Measurements from ENCODE around the gene KIF27.
"Not testable (repeated sequence)": the region's sequence is repeated elsewhere in the genome, so short reads cannot be mapped to it uniquely, and the experiment has no call there.

Gene KIF27

GRCh38 chr9:83956086-83956435 is 34.8 kb upstream of the KIF27 start:
- no peaks in the 10 kb centered on the region for H3K9me3 Mint-ChIP-seq
- no peak for TF ChIP-seq CTCF (IDR thresholded peaks at IDR 0.05; ENCODE audit: unreplicated experiment in 3 of 3)
- H3K27me3 Mint-ChIP-seq (ENCODE audit: low read depth), result peaks cover 3% of the 10 kb centered on the region
- H3K36me3 Mint-ChIP-seq (ENCODE audit: low read depth), result peaks cover 4% of the 10 kb centered on the region
- H3K4me1 Mint-ChIP-seq, result peaks cover 12% of the 10 kb centered on the region
- H3K4me3 Mint-ChIP-seq, result peak overlapping the region; percentile 91 to 93 (median 92)
- H3K27ac Mint-ChIP-seq, result peak overlapping the region; percentile 73 to 96 (median 88)

- peaks cover 31% of the 10 kb centered on the region for H3K36me3 Mint-ChIP-seq (ENCODE audit: low read depth)
- not testable (repeated sequence) for H3K9me3 Mint-ChIP-seq; H3K4me3 Mint-ChIP-seq; H3K27ac Mint-ChIP-seq; H3K4me1 Mint-ChIP-seq; H3K27me3 Mint-ChIP-seq (ENCODE audit: low read depth)
Measured at GRCh38 chr9:83948096-83948495, 26.9 kb upstream of the KIF27 start.

GRCh38 chr9:83940590-83941303 is 19.5 kb upstream of the KIF27 start:
- H3K4me3 Mint-ChIP-seq, result no peak overlapping the region
- no peak for TF ChIP-seq CTCF (IDR thresholded peaks at IDR 0.05; ENCODE audit: unreplicated experiment in 3 of 3)
- H3K36me3 Mint-ChIP-seq (ENCODE audit: low read depth), result peaks cover 25% of the 10 kb centered on the region
- no peaks in the 10 kb centered on the region for H3K27me3 Mint-ChIP-seq (ENCODE audit: low read depth)
- no peak overlapping the region for H3K27ac Mint-ChIP-seq
- peaks cover under 1% of the 10 kb centered on the region for H3K4me1 Mint-ChIP-seq
- H3K9me3 Mint-ChIP-seq, result no peaks in the 10 kb centered on the region

- Mint-ChIP-seq H3K9me3 (no peaks in the 10 kb centered on the region), H3K4me3 (no peak overlapping the region), H3K36me3 (ENCODE audit: low read depth) (peaks cover 12% of the 10 kb centered on the region)
Measured at GRCh38 chr9:83937861-83938455, 16.7 kb upstream of the KIF27 start.

GRCh38 chr9:83936523-83936922 is 15.3 kb upstream of the KIF27 start:
- H3K36me3 Mint-ChIP-seq (ENCODE audit: low read depth), result peaks cover 3% of the 10 kb centered on the region
- peaks cover 13% of the 10 kb centered on the region for H3K4me1 Mint-ChIP-seq
- H3K27me3 Mint-ChIP-seq (ENCODE audit: low read depth), result no peaks in the 10 kb centered on the region
- H3K4me3 Mint-ChIP-seq, result no peak overlapping the region
- TF ChIP-seq CTCF (IDR thresholded peaks at IDR 0.05; ENCODE audit: unreplicated experiment in 3 of 3), result no peak
- no peak overlapping the region for H3K27ac Mint-ChIP-seq
- H3K9me3 Mint-ChIP-seq, result no peaks in the 10 kb centered on the region

More at GRCh38 chr9:83937861-83938455, 16.7 kb upstream of the KIF27 start:
- Mint-ChIP-seq H3K27ac (no peak overlapping the region), H3K4me1 (peaks cover 13% of the 10 kb centered on the region), H3K27me3 (ENCODE audit: low read depth) (no peaks in the 10 kb centered on the region)
- TF ChIP-seq CTCF (IDR thresholded peaks at IDR 0.05; ENCODE audit: unreplicated experiment in 3 of 3), result peak; percentile 67 to 79 (median 75)

- Mint-ChIP-seq H3K36me3 (ENCODE audit: low read depth) (no peaks in the 10 kb centered on the region), H3K27ac (no peak overlapping the region), H3K4me1 (peaks cover 13% of the 10 kb centered on the region), H3K4me3 (no peak overlapping the region), H3K27me3 (ENCODE audit: low read depth) (no peaks in the 10 kb centered on the region), H3K9me3 (no peaks in the 10 kb centered on the region)
- no peak for TF ChIP-seq CTCF (IDR thresholded peaks at IDR 0.05; ENCODE audit: unreplicated experiment in 3 of 3)
Measured at GRCh38 chr9:83935276-83935935, 14.2 kb upstream of the KIF27 start.

All from nephron (organoid).